Measurements from ENCODE around the gene FIZ1.
A peak's percentile ranks its signal among the peaks of the same experiment; 100 is the strongest.

FIZ1 gene

GRCh38 chr19:55611983-55612645 is 12.8 kb upstream of the FIZ1 start:
- no peak for DNase-seq

GRCh38 chr19:55611300-55611982 is 12.1 kb upstream of the FIZ1 start:
- no peak for DNase-seq

- no peak for DNase-seq
Observed at GRCh38 chr19:55609326-55609725, 10.0 kb upstream of the FIZ1 start.

- DNase-seq = no peak
Observed at GRCh38 chr19:55606817-55607216, 7.5 kb upstream of the FIZ1 start.

GRCh38 chr19:55606471-55606787 is 7.1 kb upstream of the FIZ1 start:
- no peak for DNase-seq

- peak; percentile 59 for DNase-seq
Observed at GRCh38 chr19:55605637-55606470, 6.5 kb upstream of the FIZ1 start, which contains the start of gene ZNF865. ZNF865 (plus strand) TSS chr19:55605647; CDS start chr19:55613619, 7,972 bp downstream.

- DNase-seq = peak; percentile 97
Observed at GRCh38 chr19:55605207-55605636, 5.9 kb upstream of the FIZ1 start.

- DNase-seq = no peak
Observed at GRCh38 chr19:55603581-55604292, 4.4 kb upstream of the FIZ1 start.

GRCh38 chr19:55603115-55603514 is 3.8 kb upstream of the FIZ1 start:
- DNase-seq = no peak

GRCh38 chr19:55602104-55603001 is 3.0 kb upstream of the FIZ1 start:
- DNase-seq = no peak

GRCh38 chr19:55601084-55601483 is 1.8 kb upstream of the FIZ1 start:
- DNase-seq = no peak

GRCh38 chr19:55600662-55601028 is 1.3 kb upstream of the FIZ1 start:
- DNase-seq = no peak

GRCh38 chr19:55599842-55600661 is 735 bp upstream of the FIZ1 start, which contains the start of gene ZNF524:
ZNF524 (plus strand) TSS chr19:55600288; CDS start chr19:55602113, 1,825 bp downstream.
- peak; percentile 77 for DNase-seq

- peak; percentile 82 for DNase-seq
Observed at GRCh38 chr19:55598719-55599467, 424 bp downstream of the FIZ1 start.

- DNase-seq = no peak
Observed at GRCh38 chr19:55598034-55598433, 1.3 kb downstream of the FIZ1 start.

GRCh38 chr19:55597501-55597921 is 1.8 kb downstream of the FIZ1 start:
- DNase-seq = no peak

- no peak for DNase-seq
Observed at GRCh38 chr19:55596304-55596703, 3.0 kb downstream of the FIZ1 start.

- DNase-seq = no peak
Observed at GRCh38 chr19:55594996-55595545, 4.2 kb downstream of the FIZ1 start.

GRCh38 chr19:55593096-55593772 is 6.1 kb downstream of the FIZ1 start:
- DNase-seq = no peak

All from effector CD4-positive, alpha-beta T cell (primary cell).